GM19035 (cell line): ENCODE measurements around the gene SPCS1.
"Not testable (repeated sequence)": the region's sequence is repeated elsewhere in the genome, so short reads cannot be mapped to it uniquely, and the experiment has no call there.

Experiments used
- ATAC-seq: cut with Tn5 transposase; IDR thresholded peaks from one replicate; pipeline ENCODE4 v1.9.1; 2021; ENCODE audit not compliant: unreplicated experiment

Gene SPCS1

DNA sequence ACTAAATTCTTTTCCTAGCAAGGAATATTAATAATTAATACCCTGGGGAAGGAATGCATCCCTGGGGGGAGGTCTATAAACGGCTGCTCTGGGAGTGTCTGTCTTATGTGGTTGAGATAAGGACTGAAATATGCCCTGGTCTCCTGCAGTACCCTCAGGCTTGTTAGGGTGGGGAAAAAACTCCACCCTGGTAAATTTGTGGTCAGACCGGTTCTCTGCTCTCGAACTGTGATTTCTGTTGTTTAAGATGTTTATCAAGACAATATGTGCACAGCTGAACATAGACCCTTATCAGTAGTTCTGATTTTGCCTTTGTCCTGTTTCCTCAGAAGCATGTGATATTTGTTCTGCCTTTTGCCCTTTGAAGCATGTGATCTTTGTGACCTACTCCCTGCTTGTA, 22.8 kb downstream of the SPCS1 start:
- ATAC-seq: not testable (repeated sequence)

DNA sequence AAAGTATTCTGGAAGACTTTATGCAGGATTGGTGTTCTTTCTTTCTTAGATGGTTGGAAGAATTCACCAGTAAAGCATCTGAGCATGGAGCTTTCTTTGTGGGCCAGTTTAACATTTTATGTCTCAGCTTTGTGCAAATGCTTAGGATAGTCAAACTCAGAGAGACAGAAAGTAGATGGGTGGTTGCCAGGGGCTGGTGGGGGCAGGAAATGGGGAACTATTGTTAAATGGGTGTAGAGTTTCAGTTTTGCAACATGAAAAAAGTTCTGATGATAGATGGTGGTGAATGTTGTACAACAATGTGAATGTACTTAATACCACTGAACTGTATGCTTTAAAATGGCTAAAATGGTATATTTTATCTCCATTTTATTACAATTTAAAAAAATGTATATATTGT, 24.8 kb downstream of the SPCS1 start:
- no peak for ATAC-seq

DNA sequence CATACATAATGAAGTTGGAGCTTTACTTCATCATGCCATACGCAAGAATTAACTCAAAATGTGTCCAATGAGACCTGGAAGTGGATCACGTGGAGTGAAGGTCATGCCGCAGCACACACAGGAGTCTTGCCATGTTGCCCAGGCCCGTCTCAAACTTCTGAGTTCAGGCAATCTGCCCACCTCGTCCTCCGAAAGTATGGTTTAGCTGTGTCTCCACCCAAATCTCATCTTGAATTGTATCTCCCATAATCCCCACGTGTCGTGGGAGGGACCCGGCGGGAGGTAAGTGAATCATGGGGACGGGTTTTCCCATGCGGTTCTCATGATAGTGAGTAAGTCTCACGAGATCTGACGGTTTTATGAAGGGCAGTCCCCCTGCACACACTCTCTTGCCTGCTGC, 25.7 kb downstream of the SPCS1 start:
- no peak for ATAC-seq

DNA sequence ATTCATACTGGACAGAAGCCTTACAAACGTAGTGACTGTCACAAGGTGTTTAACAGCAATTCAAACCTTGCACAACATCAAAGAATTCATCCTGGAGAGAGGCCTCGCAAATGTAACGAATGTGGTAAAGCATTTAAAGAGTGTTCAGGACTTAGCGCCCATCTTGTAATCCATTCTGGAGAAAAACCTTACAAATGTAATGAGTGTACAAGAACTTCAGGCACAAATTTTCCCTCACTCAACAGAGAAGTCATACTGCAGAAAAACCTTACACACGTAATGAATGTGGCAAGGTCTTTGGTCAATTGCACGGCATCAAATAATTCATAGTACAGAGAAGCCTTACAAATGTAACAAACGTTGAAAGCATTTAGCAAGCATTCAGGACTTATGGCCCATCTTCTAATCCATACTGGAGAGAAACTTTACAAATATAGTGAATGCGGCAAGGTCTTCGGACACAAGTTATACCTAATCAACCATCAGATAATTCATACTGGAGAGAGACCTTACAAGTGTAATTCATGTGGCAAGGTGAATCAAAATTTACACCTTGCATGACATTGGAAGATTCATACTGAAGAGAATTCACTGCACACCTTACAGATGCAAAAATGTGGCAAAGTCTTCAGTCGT, 27.5 kb downstream of the SPCS1 start:
- no peak for ATAC-seq

- no peak for ATAC-seq
These were observed 33.8 kb downstream of the SPCS1 start for GRCh38 chr3:52739730-52740129.

DNA sequence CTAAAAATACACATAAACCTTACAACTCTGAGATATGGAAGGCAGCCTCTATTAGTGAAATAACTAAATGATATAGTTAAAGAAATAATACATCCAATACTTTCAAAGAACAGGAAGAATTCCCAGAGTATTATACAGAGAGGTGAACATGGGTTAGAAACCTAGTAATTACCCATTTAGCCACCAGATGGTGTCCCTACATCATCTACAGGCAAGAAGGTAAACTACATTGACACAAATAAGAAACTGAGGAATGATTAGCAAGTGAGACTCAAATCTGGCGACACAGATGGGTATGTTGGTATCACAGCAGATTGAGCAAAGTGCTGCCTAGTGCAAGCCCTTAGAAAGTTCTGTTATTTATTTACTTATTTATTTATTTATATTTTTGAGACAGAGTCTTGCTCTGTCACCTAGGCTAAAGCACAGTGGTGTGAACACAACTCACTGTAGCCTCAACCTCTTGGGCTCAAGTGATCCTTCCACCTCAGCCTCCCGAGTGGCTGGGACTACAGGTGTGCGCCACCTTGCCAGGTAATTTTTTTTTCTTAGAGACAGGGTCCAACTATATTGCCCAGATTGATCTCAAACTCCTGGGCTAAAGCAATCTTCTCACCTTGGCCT, 36.6 kb downstream of the SPCS1 start:
- ATAC-seq: no peak

- no peak for ATAC-seq
These were observed 37.2 kb downstream of the SPCS1 start for GRCh38 chr3:52743152-52743551.

- ATAC-seq: no peak
These were observed 37.8 kb downstream of the SPCS1 start for GRCh38 chr3:52743721-52744120.

DNA sequence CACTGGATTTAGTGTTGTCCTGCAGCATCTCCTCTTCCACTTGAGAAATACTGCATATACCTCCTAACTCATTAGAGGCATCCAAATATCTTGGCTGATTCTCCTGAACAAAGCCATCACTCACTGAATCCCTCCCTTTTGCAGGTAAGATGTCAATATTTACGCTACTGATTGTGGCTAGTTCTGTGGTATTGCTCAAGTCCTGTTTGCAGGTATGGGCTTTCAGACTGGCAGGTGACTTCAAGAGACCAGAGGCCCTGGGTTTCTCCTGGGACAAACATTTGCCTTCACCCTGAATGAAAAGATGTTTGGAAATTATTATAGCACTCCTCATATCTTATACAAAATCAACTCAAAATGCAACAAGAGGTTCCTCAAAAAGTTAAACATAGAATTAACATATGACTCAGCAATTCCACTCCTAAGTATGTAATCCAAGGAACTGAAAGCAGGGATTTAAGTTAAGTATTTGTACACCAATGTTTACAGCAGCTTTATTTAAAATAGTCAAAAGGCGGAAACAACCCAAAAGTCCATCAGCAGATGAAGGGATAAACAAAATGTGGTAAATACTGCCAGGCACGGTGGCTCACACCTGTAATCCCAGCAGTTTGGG, 46.2 kb downstream of the SPCS1 start:
- no peak for ATAC-seq

DNA sequence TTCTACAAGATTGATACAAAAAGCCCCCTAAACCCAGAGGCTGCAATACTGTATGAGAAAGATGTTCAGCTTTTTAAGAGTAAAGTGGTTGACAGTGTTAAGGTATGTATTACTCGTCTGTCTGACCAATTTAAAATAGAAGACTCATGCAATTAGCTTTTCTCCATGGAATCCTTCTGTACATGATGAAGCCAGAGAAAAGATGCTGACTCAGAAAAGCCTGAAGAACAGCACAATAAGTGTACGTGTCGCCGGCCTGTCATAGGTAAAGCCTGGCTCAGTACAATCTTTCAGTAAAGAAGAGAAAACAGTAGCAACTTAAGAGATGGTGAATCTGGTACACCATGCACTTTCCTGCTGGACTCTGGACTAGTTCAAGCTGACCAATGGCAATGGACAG, 48.5 kb downstream of the SPCS1 start:
- ATAC-seq: no peak

DNA sequence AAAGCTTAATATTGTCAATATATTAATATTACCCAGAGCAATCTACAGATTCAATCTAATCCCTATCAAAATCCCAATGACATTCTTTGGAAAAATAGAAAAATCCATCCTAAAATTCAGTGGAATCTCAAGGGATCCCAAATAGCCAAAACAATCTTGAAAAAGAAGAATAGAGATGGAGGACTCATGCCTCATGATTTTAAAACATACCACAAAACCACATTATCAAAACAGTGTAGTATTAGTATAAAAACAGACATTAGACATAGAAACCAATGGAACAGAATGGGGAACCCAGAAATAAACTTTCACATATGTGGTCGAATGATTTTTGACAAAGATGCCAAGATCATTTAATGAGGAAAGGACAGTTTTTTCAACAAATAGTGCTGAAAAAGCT, 50.2 kb downstream of the SPCS1 start:
- no peak for ATAC-seq
